ENCODE data around the gene RNASE8. TPM values are rescaled to one million over a fixed set of nuclear protein-coding genes. Genes with fewer than 3 reads are reported as not detected.
A peak's percentile ranks its signal among the peaks of the same experiment; 100 is the strongest.

Gene RNASE8
- total and polyA plus RNA-seq, 8 donors = not detected

- peak in 1 of 2 donors; percentile 63 for DNase-seq
- peak; percentile 20 to 44 (median 28) for TF ChIP-seq POLR2AphosphoS5 (IDR thresholded peaks at IDR 0.05)
- TF ChIP-seq, protein P1, sequence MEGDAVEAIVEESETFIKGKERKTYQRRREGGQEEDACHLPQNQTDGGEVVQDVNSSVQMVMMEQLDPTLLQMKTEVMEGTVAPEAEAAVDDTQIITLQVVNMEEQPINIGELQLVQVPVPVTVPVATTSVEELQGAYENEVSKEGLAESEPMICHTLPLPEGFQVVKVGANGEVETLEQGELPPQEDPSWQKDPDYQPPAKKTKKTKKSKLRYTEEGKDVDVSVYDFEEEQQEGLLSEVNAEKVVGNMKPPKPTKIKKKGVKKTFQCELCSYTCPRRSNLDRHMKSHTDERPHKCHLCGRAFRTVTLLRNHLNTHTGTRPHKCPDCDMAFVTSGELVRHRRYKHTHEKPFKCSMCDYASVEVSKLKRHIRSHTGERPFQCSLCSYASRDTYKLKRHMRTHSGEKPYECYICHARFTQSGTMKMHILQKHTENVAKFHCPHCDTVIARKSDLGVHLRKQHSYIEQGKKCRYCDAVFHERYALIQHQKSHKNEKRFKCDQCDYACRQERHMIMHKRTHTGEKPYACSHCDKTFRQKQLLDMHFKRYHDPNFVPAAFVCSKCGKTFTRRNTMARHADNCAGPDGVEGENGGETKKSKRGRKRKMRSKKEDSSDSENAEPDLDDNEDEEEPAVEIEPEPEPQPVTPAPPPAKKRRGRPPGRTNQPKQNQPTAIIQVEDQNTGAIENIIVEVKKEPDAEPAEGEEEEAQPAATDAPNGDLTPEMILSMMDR (IDR thresholded peaks at IDR 0.05) = no peak
- no peak for TF ChIP-seq EP300 (IDR thresholded peaks at IDR 0.05)
- TF ChIP-seq POLR2A (IDR thresholded peaks at IDR 0.05) = no peak
- peaks cover 7 to 46% (median 19%) of the 10 kb centered on the region in 4 donors for H3K4me1 ChIP-seq
- peaks cover 36 to 99% (median 89%) of the 10 kb centered on the region in 4 donors for H3K36me3 ChIP-seq
- intact Hi-C loops (cut with DNase I; ENCODE audit: low total_unique reads) = loop anchor here (10.0 kb wide), 1 partner anchor 70 kb away; no protein-coding TSS in a partner anchor
- WGBS, 5 donors = 58 to 65% (median 62%) methylated on average over 16 to 17 of the region's 17 CpGs
- no peaks in the 10 kb centered on the region for H3K27me3 ChIP-seq
- no peaks in the 10 kb centered on the region for H3K9me3 ChIP-seq
- peak overlapping the region in 4 of 5 donors; percentile 13 to 72 (median 64) for H3K27ac ChIP-seq
- peak overlapping the region in 1 of 4 donors; percentile 12 for H3K4me3 ChIP-seq
Measured at GRCh38 chr14:21084998-21085853, 27.6 kb downstream of the RNASE8 start.

DNA sequence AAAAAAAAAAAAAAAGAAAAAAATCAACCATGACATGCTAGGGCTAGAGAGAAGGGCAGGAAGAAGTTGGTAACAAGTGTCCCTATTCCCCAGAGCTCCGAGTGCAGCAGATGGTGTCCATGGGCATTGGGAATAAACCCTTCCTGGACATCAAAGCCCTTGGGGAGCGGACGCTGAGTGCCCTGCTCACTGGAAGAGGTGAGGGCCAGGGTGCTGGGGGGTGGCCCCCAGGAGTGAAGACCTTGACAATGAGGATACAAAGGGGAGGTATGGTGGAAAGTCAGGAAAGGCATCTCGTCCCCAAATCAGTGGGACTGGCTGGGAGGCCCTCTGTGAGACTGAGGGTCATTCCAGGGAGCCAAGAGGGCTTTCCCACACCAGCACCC, 29.3 kb downstream of the RNASE8 start:
- H3K9me3 ChIP-seq = no peaks in the 10 kb centered on the region
- TF ChIP-seq EP300 (IDR thresholded peaks at IDR 0.05) (no peak), POLR2AphosphoS5 (IDR thresholded peaks at IDR 0.05) (no peak), POLR2A (IDR thresholded peaks at IDR 0.05) (no peak)
- TF ChIP-seq, protein P1 (IDR thresholded peaks at IDR 0.05) = no peak
- peaks cover 7 to 48% (median 20%) of the 10 kb centered on the region in 4 donors for H3K4me1 ChIP-seq
- H3K36me3 ChIP-seq = peaks cover 24 to 99% (median 89%) of the 10 kb centered on the region in 4 donors
- 88 to 95% (median 88%) methylated on average over 4 of the region's 4 CpGs for WGBS, 5 donors
- intact Hi-C loops (cut with DNase I; ENCODE audit: low total_unique reads) = loop anchor here (10.0 kb wide), 1 partner anchor 72 kb away; no protein-coding TSS in a partner anchor
- no peak for DNase-seq
- peak overlapping the region in 3 of 5 donors; percentile 4 to 67 (median 16) for H3K27ac ChIP-seq
- no peak overlapping the region for H3K4me3 ChIP-seq
- no peaks in the 10 kb centered on the region for H3K27me3 ChIP-seq

DNA sequence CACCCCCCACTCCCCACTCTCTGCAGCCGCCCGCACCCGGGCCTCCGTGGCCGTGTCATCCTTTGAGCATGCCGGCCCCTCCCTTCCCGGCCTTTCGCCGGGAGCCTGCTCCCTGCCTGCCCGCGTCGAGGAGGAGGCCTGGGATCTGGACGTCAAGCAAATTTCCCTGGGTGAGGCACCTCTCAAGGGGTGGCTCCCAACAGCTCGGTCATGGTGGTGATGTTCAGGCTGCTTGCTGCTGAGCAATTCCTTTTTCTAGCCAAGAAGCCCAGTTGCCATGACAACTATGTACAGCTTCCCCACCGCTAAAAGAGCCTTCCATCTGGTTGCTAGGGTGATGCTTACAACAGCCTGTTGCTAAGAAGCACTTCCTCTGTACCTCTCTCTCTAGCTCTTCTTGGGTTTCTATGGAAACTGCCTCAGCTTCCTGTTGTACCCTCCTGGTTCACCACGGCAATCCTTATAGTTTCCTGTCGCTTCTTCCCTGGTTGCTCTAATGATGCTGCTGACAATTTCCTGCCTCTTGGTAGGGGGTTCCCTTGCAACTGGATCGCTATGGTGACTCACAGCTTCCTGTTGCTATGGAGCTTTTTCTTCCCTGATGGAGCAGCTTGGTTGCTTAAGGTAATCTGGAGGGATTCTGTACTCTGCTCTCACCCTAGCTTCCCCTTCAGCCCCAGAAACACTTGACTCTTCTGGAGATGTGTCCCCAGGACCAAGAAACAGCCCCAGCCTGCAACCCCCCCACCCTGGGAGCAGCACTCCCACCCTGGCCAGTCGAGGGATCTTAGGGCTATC, 29.9 kb downstream of the RNASE8 start:
- Histone ChIP-seq H3K36me3 (peaks cover 22 to 97% (median 88%) of the 10 kb centered on the region in 4 donors), H3K4me1 (peaks cover 7 to 54% (median 26%) of the 10 kb centered on the region in 4 donors), H3K27ac (peak overlapping the region in 3 of 5 donors; percentile 4 to 67 (median 16)), H3K9me3 (no peaks in the 10 kb centered on the region), H3K4me3 (no peak overlapping the region), H3K27me3 (no peaks in the 10 kb centered on the region)
- TF ChIP-seq EP300 (IDR thresholded peaks at IDR 0.05) = no peak
- peak in 1 of 3 donors; percentile 6 for TF ChIP-seq POLR2AphosphoS5 (IDR thresholded peaks at IDR 0.05)
- TF ChIP-seq, protein P1 (IDR thresholded peaks at IDR 0.05) = no peak
- TF ChIP-seq POLR2A (IDR thresholded peaks at IDR 0.05) = no peak
- intact Hi-C loops (cut with DNase I; ENCODE audit: low total_unique reads) = loop anchor here (10.0 kb wide), 1 partner anchor 73 kb away; no protein-coding TSS in a partner anchor
- peak in 1 of 2 donors; percentile 90 for DNase-seq
- 45 to 67% (median 52%) methylated on average over 6 to 19 of the region's 19 CpGs for WGBS, 5 donors

GRCh38 chr14:21088687-21089086, 31.1 kb downstream of the RNASE8 start:
- Histone ChIP-seq H3K27me3 (no peaks in the 10 kb centered on the region), H3K4me1 (peaks cover 7 to 62% (median 30%) of the 10 kb centered on the region in 4 donors), H3K36me3 (peaks cover 17 to 91% (median 81%) of the 10 kb centered on the region in 4 donors), H3K4me3 (no peak overlapping the region), H3K9me3 (no peaks in the 10 kb centered on the region), H3K27ac (peak overlapping the region in 2 of 5 donors; percentile 4 to 67)
- no peak for DNase-seq
- intact Hi-C loops (cut with DNase I; ENCODE audit: low total_unique reads) = loop anchor here (10.0 kb wide), 1 partner anchor 74 kb away; no protein-coding TSS in a partner anchor
- TF ChIP-seq, protein P1 (IDR thresholded peaks at IDR 0.05) = no peak
- TF ChIP-seq EP300 (IDR thresholded peaks at IDR 0.05) (no peak), POLR2AphosphoS5 (IDR thresholded peaks at IDR 0.05) (no peak), POLR2A (IDR thresholded peaks at IDR 0.05) (no peak)
- 51 to 79% (median 69%) methylated on average over 4 of the region's 4 CpGs for WGBS, 5 donors

All from stomach (tissue), 9 donors.